ENCODE results near the gene VPS16. TPM values are rescaled to one million over a fixed set of nuclear protein-coding genes. Genes with fewer than 3 reads are reported as not detected.

VPS16 gene
- polyA plus RNA-seq, 1 donor (not counting 4 experiments of a cell fraction or from before 2014, with no cell fraction given), result 22.7 TPM

GRCh38 chr20:2871111-2871465 is 30.5 kb downstream of the VPS16 start:
- Histone ChIP-seq H3K9me3 (ENCODE audit: control insufficient read depth, low read depth, low read length) (no peaks in the 10 kb centered on the region), H4K20me1 (ENCODE audit: control insufficient read depth, extremely low read depth, insufficient read depth, low read length) (no peaks in the 10 kb centered on the region), H3K79me2 (ENCODE audit: control insufficient read depth, insufficient read depth, low read length) (peaks cover 16% of the 10 kb centered on the region), H3K9me1 (ENCODE audit: control insufficient read depth, extremely low read depth, insufficient read depth, low read length) (no peaks in the 10 kb centered on the region), H3K4me2 (ENCODE audit: control insufficient read depth, extremely low read depth, insufficient read depth, low read depth, low read length) (no peak overlapping the region), H3K27ac (ENCODE audit: control insufficient read depth, insufficient read depth, low read length) (no peak overlapping the region), H3K36me3 (ENCODE audit: control insufficient read depth in 2 of 2, extremely low read depth in 1 of 2, insufficient read depth in 2 of 2, low read length in 2 of 2) (peaks cover 0 to 7% of the 10 kb centered on the region in 2 experiments), H3K4me3 (ENCODE audit: control insufficient read depth in 2 of 3, extremely low read depth in 1 of 3, insufficient read depth in 2 of 3, low read depth in 1 of 3, low read length in 3 of 3) (no peak overlapping the region), H3K4me1 (ENCODE audit: control insufficient read depth, extremely low read depth, insufficient read depth, low read length) (peaks cover 23% of the 10 kb centered on the region), H3K27me3 (ENCODE audit: control insufficient read depth, extremely low read depth, insufficient read depth, low read length) (peaks cover 3% of the 10 kb centered on the region), H3K9ac (ENCODE audit: control insufficient read depth, extremely low read depth, insufficient read depth, low read length) (no peak overlapping the region), H2AFZ (ENCODE audit: control insufficient read depth, low read length) (no peak overlapping the region)
- TF ChIP-seq CTCF (optimal IDR thresholded peaks at IDR 0.05 in 1 of 3, IDR thresholded peaks at IDR 0.05 in 1 of 3, conservative IDR thresholded peaks at IDR 0.05 in 1 of 3; ENCODE audit: extremely low read depth in 1 of 3, insufficient read depth in 2 of 3, low read length in 3 of 3), result no peak
- no peak for TF ChIP-seq EZH2 (IDR thresholded peaks at IDR 0.05; ENCODE audit: low read length)
- dilution Hi-C loops (cut with MboI; ENCODE audit: extremely low pct_ligation_motif_present, low sequenced_read_pairs), result no loop called here
- FAIRE-seq (no peak), DNase-seq (ENCODE audit: low read depth, low spot score) (no peak)

GRCh38 chr20:2871661-2872458 is 31.3 kb downstream of the VPS16 start:
- no peaks in the 10 kb centered on the region for H4K20me1 ChIP-seq (ENCODE audit: control insufficient read depth, extremely low read depth, insufficient read depth, low read length)
- DNase-seq (ENCODE audit: low read depth, low spot score) (no peak), FAIRE-seq (no peak)
- H3K27ac ChIP-seq (ENCODE audit: control insufficient read depth, insufficient read depth, low read length), result no peak overlapping the region
- H3K27me3 ChIP-seq (ENCODE audit: control insufficient read depth, extremely low read depth, insufficient read depth, low read length), result peaks cover 3% of the 10 kb centered on the region
- H3K79me2 ChIP-seq (ENCODE audit: control insufficient read depth, insufficient read depth, low read length), result peaks cover 23% of the 10 kb centered on the region
- H3K9me1 ChIP-seq (ENCODE audit: control insufficient read depth, extremely low read depth, insufficient read depth, low read length), result no peaks in the 10 kb centered on the region
- H3K4me2 ChIP-seq (ENCODE audit: control insufficient read depth, extremely low read depth, insufficient read depth, low read depth, low read length), result peak overlapping the region; percentile 99
- H2AFZ ChIP-seq (ENCODE audit: control insufficient read depth, low read length), result peak overlapping the region; percentile 34
- H3K36me3 ChIP-seq (ENCODE audit: control insufficient read depth in 2 of 2, extremely low read depth in 1 of 2, insufficient read depth in 2 of 2, low read length in 2 of 2), result no peaks in the 10 kb centered on the region
- dilution Hi-C loops (cut with MboI; ENCODE audit: extremely low pct_ligation_motif_present, low sequenced_read_pairs), result no loop called here
- peak overlapping the region; percentile 91 to 96 (median 92) for H3K4me3 ChIP-seq (ENCODE audit: control insufficient read depth in 2 of 3, extremely low read depth in 1 of 3, insufficient read depth in 2 of 3, low read depth in 1 of 3, low read length in 3 of 3)
- H3K9ac ChIP-seq (ENCODE audit: control insufficient read depth, extremely low read depth, insufficient read depth, low read length), result peak overlapping the region; percentile 81
- TF ChIP-seq EZH2 (IDR thresholded peaks at IDR 0.05; ENCODE audit: low read length) (no peak), CTCF (optimal IDR thresholded peaks at IDR 0.05 in 1 of 3, IDR thresholded peaks at IDR 0.05 in 1 of 3, conservative IDR thresholded peaks at IDR 0.05 in 1 of 3; ENCODE audit: extremely low read depth in 1 of 3, insufficient read depth in 2 of 3, low read length in 3 of 3) (no peak)
- no peaks in the 10 kb centered on the region for H3K9me3 ChIP-seq (ENCODE audit: control insufficient read depth, low read depth, low read length)
- peaks cover 23% of the 10 kb centered on the region for H3K4me1 ChIP-seq (ENCODE audit: control insufficient read depth, extremely low read depth, insufficient read depth, low read length)

All from keratinocyte (primary cell).